HG03097 (cell line): ENCODE measurements around the gene RBP7.
"Not testable (repeated sequence)": the region's sequence is repeated elsewhere in the genome, so short reads cannot be mapped to it uniquely, and the experiment has no call there.

Experiments
- ATAC-seq: cut with Tn5 transposase; IDR thresholded peaks from one replicate; pipeline ENCODE4 v1.9.1; 2021; ENCODE audit not compliant: unreplicated experiment, low FRiP score

The RBP7 gene

GRCh38 chr1:10028956-10029500 lies 32.0 kb downstream of the RBP7 start:
- not testable (repeated sequence) for ATAC-seq

GRCh38 chr1:10031461-10031860 lies 34.4 kb downstream of the RBP7 start:
- ATAC-seq, result no peak

GRCh38 chr1:10032590-10033358 lies 35.7 kb downstream of the RBP7 start, which contains the start of gene UBE4B:
TSS of gene UBE4B (plus strand) at chr1:10032958. CDS start at chr1:10033671, 713 bp downstream.
- ATAC-seq, result peak; percentile 97

- peak; percentile 10 for ATAC-seq
These were observed 36.4 kb downstream of the RBP7 start for GRCh38 chr1:10033359-10033845.

DNA sequence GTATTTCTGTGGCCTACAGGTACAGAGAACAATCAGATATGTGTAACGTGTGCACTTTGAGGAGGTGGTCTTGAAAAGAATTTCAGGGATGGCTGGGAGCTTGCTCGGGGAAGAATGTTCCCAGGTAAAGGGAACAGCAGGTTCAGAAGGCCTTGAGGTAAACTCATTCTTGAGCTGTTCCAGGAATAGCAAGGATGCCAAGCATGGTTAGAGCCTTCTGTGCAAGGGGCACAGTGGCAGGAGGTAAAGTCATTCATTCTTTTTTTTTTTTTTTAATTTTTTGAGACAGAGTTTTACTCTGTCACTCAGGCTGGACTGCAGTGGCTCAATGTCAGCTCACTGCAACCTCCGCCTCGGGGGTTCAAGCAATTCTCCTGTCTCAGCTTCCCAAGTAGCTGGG lies 45.7 kb downstream of the RBP7 start:
- no peak for ATAC-seq

DNA sequence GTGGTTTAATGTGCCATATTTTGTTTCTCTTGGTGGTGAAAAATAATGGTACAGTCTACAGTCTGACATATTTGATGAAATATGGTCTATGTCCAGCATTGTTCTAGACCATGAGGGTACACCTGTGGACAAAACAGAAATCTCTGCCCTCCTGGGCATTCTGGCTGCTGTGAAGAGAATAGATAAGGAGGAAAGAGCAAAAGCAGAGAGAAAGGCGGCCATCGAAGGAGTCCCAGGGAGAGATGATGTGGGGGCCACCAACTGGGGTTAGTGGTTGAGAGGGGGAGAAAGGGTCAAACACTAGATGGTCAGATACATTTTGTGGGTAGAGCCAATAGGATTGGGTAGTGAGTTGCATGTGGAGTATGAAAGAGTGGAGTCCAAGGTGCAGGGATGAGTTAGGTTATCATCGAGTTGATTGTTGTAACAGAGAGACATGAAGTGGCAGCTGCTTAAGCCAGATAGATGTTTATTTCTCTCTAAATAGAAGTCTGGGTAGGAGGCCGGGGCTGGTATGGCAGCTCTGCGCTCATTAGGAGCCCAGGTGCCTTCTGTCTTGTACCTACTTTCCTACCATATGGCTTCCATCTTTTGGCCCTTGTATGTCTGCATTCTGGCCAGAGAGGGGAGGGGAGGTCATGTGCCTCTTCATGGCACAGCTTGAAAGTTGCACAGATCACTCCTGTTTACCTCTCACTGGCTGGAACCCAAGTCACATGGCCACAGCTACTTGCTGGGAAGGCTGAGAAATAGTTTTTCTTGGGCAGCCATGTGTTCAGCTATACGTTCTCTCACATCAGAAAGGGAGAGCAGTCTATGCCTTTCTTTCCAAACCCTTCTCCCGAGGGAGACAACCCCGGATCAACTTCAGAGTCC lies 48.7 kb downstream of the RBP7 start:
- ATAC-seq, result no peak

- ATAC-seq, result no peak
These were observed 49.5 kb downstream of the RBP7 start for GRCh38 chr1:10046356-10047085.

GRCh38 chr1:10048601-10049000 lies 51.6 kb downstream of the RBP7 start:
- no peak for ATAC-seq

DNA sequence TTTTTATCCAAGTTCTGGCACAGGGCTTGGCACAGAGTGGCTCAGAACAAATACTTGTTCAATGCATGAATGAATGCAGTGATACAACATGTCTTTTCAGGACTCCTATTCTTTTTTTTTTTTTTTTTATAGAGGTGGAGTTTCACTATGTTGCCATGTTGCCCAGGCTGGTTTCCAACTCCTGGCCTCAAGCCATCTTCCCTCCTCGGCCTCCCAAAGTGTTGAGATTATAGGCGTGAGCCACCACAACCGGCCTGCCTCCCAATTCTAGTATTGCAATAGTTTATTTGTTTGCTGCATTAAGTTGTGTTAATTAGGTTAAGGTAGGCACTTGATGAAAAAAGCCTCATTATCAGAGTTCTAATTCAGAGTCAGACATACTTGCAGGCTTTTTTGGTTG lies 53.6 kb downstream of the RBP7 start:
- no peak for ATAC-seq

- ATAC-seq, result no peak
These were observed 54.6 kb downstream of the RBP7 start for GRCh38 chr1:10051656-10052055.

DNA sequence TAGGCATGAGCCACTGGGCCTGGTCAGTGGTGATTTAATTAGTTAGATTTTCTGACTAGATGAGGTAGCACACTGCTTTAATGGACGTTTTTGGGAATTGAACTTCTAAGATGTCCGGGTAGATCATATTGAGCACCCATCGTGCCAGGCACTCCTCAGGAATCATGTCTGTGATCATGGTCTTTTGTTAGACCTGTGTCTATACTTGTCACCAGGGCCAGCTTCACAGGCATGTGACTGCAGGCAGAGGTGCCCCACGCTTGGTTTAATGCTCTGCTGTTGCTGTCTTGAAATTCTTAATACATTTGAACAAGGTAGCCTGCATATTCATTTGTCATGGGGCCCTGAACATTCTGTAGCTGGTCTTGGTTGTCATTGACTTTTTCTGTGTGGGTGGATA lies 55.3 kb downstream of the RBP7 start:
- no peak for ATAC-seq

GRCh38 chr1:10054465-10054864 lies 57.4 kb downstream of the RBP7 start:
- no peak for ATAC-seq

GRCh38 chr1:10056599-10056987 lies 59.6 kb downstream of the RBP7 start:
- ATAC-seq, result no peak

DNA sequence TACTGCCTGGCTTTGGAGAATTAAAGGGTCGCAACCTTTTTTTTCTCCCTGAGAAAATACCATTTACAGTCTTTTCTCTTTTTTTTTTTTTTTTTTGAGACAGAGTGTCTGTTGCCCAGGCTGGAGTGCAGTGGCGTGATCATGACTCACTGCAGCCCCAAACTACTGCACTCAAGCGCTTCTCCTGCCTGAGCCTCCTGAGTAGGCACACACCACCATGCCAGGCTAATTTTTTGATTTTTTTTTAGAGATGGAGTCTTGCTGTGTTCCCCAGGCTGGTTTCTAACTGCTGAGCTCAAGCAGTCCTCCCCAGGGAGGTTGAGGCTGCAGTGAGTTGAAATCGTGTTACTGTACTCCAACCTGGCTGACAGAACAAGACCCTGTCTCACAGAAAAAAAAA lies 60.3 kb downstream of the RBP7 start:
- ATAC-seq, result no peak

- no peak for ATAC-seq
These were observed 60.8 kb downstream of the RBP7 start for GRCh38 chr1:10057796-10058195.

- ATAC-seq, result no peak
These were observed 62.3 kb downstream of the RBP7 start for GRCh38 chr1:10059342-10059718.

DNA sequence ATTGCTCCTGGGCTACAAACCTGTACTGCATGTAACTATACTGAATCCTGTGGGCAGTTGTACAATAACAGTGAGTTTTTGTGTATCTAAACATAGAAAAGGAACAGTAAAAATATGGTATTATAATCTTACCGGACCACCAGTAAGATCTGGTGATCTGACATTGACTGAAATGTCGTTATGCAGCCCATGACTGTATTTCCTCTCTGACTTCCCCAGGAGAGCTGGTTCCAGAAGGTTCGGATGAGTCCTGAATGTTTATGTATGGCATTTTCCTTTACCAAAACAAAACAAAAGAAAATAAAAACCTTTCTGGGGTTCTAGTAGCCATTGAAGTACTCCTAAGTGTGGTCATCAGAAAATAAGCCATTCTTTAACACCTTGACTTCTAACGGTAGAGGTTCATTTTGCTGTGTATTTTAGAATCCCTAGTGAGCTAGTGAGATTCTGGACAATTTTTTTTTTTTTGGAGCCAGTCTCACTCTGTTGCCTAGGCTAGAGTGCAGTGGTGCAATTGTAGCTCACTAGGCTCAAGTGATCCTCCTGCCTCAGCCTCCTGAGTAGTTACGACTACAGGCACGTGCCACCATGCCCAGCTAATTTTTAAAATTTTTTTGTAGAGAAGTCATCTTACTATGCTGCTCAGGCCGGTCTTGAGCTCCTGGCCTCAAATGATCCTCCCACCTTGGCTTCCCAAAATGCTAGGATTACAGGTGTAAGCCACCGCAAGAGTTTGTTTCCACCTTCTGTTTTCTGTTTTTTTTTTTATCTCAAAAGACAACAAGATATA lies 63.5 kb downstream of the RBP7 start:
- ATAC-seq, result no peak

GRCh38 chr1:10061276-10061675 lies 64.2 kb downstream of the RBP7 start:
- no peak for ATAC-seq

- ATAC-seq, result no peak
These were observed 66.8 kb downstream of the RBP7 start for GRCh38 chr1:10063878-10064277.
